ENCODE data around the gene ORAI3.

GRCh38 chr16:30976486-30976885, 27.6 kb downstream of the ORAI3 start:
- TF ChIP-seq, protein P1, sequence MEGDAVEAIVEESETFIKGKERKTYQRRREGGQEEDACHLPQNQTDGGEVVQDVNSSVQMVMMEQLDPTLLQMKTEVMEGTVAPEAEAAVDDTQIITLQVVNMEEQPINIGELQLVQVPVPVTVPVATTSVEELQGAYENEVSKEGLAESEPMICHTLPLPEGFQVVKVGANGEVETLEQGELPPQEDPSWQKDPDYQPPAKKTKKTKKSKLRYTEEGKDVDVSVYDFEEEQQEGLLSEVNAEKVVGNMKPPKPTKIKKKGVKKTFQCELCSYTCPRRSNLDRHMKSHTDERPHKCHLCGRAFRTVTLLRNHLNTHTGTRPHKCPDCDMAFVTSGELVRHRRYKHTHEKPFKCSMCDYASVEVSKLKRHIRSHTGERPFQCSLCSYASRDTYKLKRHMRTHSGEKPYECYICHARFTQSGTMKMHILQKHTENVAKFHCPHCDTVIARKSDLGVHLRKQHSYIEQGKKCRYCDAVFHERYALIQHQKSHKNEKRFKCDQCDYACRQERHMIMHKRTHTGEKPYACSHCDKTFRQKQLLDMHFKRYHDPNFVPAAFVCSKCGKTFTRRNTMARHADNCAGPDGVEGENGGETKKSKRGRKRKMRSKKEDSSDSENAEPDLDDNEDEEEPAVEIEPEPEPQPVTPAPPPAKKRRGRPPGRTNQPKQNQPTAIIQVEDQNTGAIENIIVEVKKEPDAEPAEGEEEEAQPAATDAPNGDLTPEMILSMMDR (IDR thresholded peaks at IDR 0.05; ENCODE audit: poor library complexity), result no peak
- TF ChIP-seq EZH2phosphoT487 (IDR thresholded peaks at IDR 0.05; ENCODE audit: low read depth, severe bottlenecking, unreplicated experiment), result no peak
- no peak for TF ChIP-seq EZH2 (IDR thresholded peaks at IDR 0.05; ENCODE audit: borderline replicate concordance)
